Stimulated activated CD4-positive, alpha-beta T cell treated with anti-CD3 and anti-CD28 coated beads, Interleukin-12 subunit alpha, Interleukin-12 subunit beta, amount 100 ng/mL, for 4 hours (primary cell): ENCODE measurements around the gene ITGA11.

ENCODE experiments used
- DNase-seq: peaks from one replicate; pipeline ENCODE4 v3.0.0-alpha.2; 2020

ITGA11 gene

GRCh38 chr15:68259883-68260282, 172.1 kb downstream of the ITGA11 start:
- DNase-seq: no peak

- DNase-seq: no peak
Measured at GRCh38 chr15:68258692-68259091, 173.3 kb downstream of the ITGA11 start.

- DNase-seq: peak; percentile 67
Measured at GRCh38 chr15:68256675-68257450, 175.1 kb downstream of the ITGA11 start.

- DNase-seq: no peak
Measured at GRCh38 chr15:68252925-68253534, 178.9 kb downstream of the ITGA11 start.

- no peak for DNase-seq
Measured at GRCh38 chr15:68249058-68249713, 182.8 kb downstream of the ITGA11 start.
